ENCODE measurements around the gene FGF14.

FGF14 gene

DNA sequence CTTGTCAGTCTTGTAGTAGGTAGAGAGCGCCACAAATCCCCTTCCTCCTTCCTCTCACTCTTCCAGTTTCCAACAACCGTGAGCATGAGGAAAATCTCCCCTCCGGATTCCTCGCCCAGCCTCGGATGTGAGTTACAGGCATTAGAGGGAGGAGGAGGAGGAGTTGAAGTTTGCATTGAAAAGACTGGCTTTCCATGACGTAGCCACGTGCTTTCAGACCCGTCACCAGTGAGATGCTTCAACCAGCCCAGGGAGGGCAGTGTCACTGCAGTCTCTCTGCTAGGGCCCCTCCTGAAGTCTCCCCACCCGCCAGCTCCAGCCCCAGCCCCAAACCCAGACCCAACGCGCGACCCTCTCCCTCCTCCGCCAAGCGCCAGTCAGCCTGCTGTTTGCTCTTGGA, 442 bp upstream of the FGF14 start:
- no peak overlapping the region for H3K4me3 ChIP-seq (replicated peaks; ENCODE audit: low read depth, low read length)
- DNase-seq (ENCODE audit: extremely low read depth, low read depth), result no peak

DNA sequence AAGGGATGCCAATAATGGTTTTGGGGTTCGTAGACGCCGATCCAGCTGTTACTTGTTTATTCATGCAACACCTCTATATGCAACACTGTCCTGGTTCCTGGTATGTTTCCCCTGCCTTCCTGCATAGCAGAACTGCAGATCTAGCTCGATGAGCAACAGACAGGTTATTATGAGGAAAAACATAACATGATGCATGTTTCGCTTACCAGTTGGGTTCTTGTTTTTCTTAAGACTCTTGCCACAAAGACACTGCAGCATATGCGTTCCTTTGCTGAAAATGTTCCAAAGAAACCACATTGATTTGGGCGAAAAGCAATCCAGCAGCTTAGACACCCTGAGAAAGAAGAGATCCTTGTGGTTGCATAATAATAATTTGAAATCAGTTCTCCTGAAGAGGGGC, 583 bp downstream of the FGF14 start:
- DNase-seq (ENCODE audit: extremely low read depth, low read depth), result no peak
- no peak overlapping the region for H3K4me3 ChIP-seq (replicated peaks; ENCODE audit: low read depth, low read length)
- TF ChIP-seq, protein P1, sequence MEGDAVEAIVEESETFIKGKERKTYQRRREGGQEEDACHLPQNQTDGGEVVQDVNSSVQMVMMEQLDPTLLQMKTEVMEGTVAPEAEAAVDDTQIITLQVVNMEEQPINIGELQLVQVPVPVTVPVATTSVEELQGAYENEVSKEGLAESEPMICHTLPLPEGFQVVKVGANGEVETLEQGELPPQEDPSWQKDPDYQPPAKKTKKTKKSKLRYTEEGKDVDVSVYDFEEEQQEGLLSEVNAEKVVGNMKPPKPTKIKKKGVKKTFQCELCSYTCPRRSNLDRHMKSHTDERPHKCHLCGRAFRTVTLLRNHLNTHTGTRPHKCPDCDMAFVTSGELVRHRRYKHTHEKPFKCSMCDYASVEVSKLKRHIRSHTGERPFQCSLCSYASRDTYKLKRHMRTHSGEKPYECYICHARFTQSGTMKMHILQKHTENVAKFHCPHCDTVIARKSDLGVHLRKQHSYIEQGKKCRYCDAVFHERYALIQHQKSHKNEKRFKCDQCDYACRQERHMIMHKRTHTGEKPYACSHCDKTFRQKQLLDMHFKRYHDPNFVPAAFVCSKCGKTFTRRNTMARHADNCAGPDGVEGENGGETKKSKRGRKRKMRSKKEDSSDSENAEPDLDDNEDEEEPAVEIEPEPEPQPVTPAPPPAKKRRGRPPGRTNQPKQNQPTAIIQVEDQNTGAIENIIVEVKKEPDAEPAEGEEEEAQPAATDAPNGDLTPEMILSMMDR (IDR thresholded peaks at IDR 0.05; ENCODE audit: low read depth, low read length, missing control alignments), result no peak

More for the DNA sequence above, 442 bp upstream of the FGF14 start:
- TF ChIP-seq, protein P1 (IDR thresholded peaks at IDR 0.05; ENCODE audit: low read depth, low read length, missing control alignments), result no peak

DNA sequence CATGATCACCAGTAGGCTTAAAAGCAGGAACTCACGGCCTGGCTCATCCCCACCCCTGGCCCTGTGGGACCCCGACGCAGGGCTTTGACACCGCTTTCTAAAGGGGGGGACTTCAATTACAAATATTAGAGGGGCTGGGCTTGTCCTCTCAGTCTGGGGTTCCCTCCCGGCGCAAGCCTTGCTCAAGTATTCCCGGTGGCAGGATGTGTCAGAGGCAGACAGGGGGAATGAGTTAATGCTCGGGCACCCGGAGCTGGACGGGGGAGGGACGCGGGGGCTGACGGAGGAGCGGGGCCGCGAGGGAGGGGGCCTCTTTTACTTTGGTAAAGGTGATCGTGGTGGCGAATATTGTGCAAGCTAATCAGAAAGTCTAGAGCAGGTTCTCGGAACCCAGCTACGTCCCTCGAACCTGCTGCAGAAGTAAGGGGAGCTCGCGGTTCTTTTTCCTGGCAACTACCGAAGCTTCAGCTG, 1.1 kb downstream of the FGF14 start:
- no peak for DNase-seq (ENCODE audit: extremely low read depth, low read depth)
- H3K4me3 ChIP-seq (replicated peaks; ENCODE audit: low read depth, low read length), result no peak overlapping the region
- TF ChIP-seq, protein P1 (IDR thresholded peaks at IDR 0.05; ENCODE audit: low read depth, low read length, missing control alignments), result no peak

- H3K4me3 ChIP-seq (replicated peaks; ENCODE audit: low read depth, low read length), result no peak overlapping the region
These were observed 1.8 kb downstream of the FGF14 start for GRCh38 chr13:102399791-102400674.

DNA sequence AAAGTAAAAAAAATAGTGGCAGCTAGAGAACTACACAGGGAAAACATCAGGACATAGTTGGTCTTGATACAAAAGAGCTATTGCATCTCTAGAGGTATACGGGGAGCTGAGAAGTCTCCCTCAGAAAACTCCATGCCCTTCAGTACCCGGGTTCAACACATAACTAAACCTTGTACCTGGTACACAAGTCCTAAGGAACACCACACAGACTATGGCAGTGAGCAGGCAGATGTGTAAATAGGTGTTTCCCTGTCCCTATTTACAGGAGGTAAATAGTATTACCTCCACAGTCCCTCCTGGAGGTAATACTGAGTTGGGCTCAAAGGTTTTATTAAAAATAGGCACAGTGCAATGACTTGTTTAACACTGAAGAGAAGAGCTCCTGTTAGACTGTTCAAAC, 5.9 kb downstream of the FGF14 start:
- DNase-seq (ENCODE audit: extremely low read depth, low read depth), result no peak
- TF ChIP-seq, protein P1 (IDR thresholded peaks at IDR 0.05; ENCODE audit: low read depth, low read length, missing control alignments), result no peak
- H3K4me3 ChIP-seq (replicated peaks; ENCODE audit: low read depth, low read length), result no peak overlapping the region

More at GRCh38 chr13:102399791-102400674, 1.8 kb downstream of the FGF14 start:
- DNase-seq (ENCODE audit: extremely low read depth, low read depth), result no peak
- TF ChIP-seq, protein P1 (IDR thresholded peaks at IDR 0.05; ENCODE audit: low read depth, low read length, missing control alignments), result no peak

DNA sequence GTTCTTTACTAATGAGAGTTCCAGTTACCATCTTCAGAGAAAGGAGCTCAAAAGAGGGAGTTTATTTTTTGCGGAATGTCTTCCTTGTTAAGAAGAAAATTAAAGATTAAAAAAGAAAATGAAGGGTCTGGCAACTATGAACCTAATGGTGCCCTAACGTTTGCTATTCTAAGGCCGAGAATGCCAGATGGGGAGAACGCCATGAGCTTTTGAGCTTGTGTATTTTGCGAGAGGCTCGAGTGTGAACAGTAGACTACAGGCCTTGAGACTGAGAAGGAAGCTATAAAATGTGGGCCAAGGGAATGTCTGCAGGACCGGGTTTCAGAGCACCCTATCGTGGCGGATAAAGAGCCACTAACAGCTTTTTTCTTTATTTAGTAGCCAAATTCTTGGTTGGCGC, 6.7 kb downstream of the FGF14 start:
- no peak overlapping the region; the same call in 1 of the 2 replicates for H3K4me3 ChIP-seq (replicated peaks; ENCODE audit: low read depth, low read length)
- no peak for DNase-seq (ENCODE audit: extremely low read depth, low read depth)
- TF ChIP-seq, protein P1 (IDR thresholded peaks at IDR 0.05; ENCODE audit: low read depth, low read length, missing control alignments), result no peak

Data from HFF-Myc (cell line).